T-helper 22 cell (primary cell): ENCODE measurements around the gene CACNG4.

Experiments
- DNase-seq: peaks from one replicate; pipeline ENCODE4 v3.0.0-alpha.2; 2020; ENCODE audit warnings: low read depth

Gene CACNG4

GRCh38 chr17:66985338-66986237, 21.1 kb downstream of the CACNG4 start:
- DNase-seq = no peak

DNA sequence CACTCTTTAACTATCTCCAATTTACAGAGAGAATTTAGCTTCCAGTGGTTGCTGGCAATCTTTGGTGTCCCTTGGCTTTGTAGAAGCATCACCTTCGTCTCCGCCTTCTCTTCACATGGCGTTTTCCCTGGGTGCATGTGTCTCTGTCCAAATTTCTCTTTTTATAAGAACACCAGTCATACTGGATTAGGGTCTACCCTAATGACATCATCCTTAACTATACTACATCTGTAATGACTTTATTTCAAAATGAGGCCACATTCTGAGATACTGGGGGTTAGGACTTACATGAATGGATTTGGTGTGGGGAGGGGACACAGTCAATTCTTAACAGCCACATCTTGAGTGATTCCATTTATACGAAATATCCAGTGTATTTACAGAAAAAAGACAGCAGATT, 22.2 kb downstream of the CACNG4 start:
- no peak for DNase-seq

- DNase-seq = no peak
Measured at GRCh38 chr17:66987059-66987616, 22.6 kb downstream of the CACNG4 start.

DNA sequence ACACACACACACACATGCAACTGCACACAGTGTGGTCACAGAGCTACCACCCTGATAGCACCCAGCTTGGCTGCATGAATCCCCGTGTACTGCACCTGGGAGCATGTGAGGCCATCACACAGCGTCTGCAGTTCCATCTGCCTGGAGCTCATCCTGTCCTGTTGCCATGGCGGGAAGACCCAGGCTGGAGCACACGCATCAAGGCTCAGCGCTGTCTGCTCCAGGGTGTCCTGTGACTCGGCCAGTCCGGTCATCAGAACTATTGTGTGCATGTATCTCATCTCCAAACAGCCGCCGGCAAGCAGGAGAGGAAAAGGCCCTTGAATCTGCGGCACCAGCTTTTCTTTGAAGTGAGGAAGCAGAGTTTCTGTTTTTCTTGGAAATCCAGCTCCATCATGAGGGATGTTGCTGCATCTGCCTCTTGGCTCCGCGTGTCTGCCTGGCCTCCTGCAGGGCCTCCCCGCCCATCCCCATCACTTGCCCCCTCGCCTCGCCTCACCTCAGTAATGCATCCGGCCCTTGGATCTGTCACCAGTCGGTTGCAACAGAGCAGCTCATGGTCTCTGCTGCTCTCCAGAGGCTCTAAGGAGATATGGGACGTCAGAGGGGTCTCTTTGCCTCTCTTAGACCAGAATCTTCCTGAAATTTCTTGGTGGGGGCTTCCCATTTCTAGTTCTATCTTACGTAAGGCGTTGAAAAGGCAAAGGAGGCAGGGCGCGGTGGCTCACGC, 23.7 kb downstream of the CACNG4 start:
- no peak for DNase-seq

GRCh38 chr17:66989076-66989475, 24.6 kb downstream of the CACNG4 start:
- DNase-seq = no peak

DNA sequence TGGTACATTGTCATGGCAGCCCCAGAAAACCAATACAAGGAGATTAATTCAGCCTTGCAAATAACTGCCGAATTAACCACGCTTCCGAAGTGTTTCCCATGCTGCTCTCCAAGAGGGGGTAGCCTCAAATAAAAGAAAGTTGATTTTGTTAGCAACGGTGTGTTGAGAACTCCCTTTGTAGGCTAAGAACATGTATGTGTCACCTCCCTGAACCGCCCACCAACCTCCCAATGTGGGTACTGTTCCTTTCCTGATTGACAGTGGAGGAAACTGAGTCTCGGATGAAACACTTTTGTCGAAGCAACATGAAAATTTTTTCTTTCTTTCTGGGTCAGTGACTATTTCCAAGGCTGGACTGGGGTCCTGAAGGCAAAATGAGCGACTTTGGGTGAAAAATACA, 25.1 kb downstream of the CACNG4 start:
- DNase-seq = no peak

DNA sequence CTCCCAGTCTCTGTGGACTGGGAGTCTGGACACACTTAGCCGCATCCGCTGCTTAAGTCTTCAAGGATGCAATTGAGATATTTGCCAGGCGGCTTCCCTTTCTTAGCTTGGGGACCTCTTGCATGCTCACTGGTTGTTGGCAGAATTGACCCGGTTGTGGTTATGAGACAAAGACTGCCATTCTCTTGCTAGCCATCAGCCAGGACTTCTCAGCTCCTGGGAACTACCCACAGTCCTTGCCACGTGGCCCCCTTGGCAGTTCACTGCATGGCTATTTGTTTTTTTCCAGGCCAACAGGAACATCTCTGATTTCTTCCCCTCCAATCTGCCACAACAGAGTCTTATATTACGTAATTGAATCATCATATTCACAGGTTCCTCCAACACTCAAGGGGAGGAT, 25.5 kb downstream of the CACNG4 start:
- no peak for DNase-seq

DNA sequence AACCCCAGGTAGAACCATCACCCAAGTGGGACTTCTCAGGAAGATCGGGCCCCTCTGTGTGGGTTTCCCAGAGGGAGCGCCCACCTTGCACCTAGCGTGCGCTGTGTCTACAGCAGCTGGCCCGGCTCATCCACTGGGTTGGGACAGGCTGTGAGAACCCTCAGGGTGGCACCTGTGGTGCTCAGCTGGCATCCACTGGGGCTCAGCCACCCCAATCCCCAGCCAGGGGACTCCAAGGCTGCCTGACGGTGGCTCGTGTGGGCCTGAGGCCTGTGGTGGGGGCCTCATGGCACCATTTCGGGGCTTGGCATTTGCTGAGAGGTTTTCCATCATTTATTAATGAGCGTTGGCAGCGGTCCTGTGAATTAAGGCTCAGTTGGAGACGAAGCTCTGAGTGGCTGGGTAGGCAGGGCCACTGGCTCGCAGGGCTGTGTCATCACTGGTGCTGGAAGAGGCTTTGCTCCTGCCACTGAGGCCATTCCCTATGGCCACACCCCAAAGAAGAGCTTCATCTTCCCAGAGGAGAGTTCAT, 28.5 kb downstream of the CACNG4 start:
- DNase-seq = no peak

- DNase-seq = no peak
Measured at GRCh38 chr17:66994361-66994760, 29.9 kb downstream of the CACNG4 start.

GRCh38 chr17:66994930-66995535, 30.5 kb downstream of the CACNG4 start:
- DNase-seq = no peak

GRCh38 chr17:66995944-66996343, 31.4 kb downstream of the CACNG4 start:
- no peak for DNase-seq

DNA sequence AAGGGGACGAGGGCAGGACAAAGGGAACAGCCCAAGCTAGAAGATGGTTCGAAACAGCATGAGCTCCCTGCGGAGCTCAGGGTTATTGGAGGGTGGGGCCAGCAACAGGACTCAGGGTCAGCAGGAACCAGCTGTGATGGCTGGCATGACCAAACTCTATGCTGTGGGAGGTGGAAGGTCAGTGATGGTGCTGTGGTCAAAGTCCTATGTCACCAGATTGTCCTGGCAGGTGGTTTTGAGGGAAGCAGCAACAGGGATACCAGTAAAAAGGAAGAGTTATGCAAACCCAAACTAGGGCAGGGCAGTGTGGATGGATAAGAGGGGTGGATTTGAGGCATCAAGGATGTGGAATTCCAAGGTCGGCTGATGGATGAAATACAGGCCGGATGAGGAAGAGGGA, 32.4 kb downstream of the CACNG4 start:
- no peak for DNase-seq

- DNase-seq = no peak
Measured at GRCh38 chr17:67003231-67003630, 38.7 kb downstream of the CACNG4 start.

DNA sequence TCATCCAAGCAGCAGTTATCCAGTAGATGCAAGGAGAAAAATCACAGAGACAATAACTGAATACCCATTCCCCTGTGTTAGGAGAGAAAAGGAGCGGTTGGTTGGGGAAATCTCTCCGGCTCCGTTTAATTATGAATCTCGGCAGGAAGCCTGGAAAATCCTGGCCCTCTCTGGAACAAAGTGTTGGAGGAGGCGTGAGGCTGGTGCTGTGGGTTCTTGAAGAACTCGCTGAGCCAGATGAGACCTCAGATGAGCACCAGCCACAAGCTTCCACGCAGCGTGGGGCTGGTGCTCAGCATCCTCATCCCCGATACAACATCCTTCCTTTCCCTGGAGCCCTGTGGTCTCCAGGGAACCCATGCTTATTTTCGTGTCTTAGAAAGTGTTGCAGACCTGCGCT, 39.7 kb downstream of the CACNG4 start:
- no peak for DNase-seq

GRCh38 chr17:67007266-67007665, 42.8 kb downstream of the CACNG4 start:
- no peak for DNase-seq

DNA sequence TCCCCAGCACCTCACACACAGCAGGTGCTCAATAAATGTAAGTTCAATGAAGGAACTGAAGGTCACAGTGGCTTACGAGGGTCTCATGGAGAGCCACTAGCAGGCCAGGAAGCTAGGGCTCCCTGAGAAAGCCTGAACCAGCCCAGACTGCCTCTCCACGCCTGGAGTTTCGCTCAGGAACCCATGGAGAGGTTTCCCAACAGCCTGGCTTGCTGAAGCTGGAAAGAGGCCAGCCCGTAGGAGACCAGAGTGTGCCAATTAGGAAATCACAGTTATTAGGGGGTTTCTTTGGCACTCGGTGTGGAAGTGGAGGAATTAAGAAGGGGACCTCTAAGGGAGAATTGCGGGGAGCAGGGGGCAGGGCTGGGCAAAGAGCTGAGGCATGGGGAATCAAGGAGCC, 43.6 kb downstream of the CACNG4 start:
- no peak for DNase-seq

GRCh38 chr17:67011527-67012175, 47.1 kb downstream of the CACNG4 start:
- DNase-seq = no peak

DNA sequence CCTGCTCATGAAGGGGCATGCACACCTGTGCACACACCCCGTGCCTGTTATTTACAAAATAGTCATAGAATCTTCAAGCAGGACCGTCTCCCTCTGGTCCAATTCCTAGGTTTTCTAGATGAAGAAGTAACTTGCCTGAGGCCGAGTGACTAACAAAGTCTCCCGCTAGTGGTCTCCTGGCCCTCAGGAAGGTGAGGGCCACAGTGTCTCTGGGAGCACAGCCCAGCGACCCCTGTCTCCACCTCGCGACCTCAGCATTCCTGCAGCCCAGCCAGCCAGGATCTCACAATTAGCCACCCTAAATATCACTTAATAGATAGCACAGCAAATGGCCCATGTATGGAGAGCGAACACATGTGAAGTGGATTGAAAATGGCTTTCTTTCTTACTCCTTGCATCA, 49.4 kb downstream of the CACNG4 start:
- no peak for DNase-seq

GRCh38 chr17:67015001-67015400, 50.5 kb downstream of the CACNG4 start:
- DNase-seq = no peak

GRCh38 chr17:67016039-67016762, 51.7 kb downstream of the CACNG4 start:
- no peak for DNase-seq

DNA sequence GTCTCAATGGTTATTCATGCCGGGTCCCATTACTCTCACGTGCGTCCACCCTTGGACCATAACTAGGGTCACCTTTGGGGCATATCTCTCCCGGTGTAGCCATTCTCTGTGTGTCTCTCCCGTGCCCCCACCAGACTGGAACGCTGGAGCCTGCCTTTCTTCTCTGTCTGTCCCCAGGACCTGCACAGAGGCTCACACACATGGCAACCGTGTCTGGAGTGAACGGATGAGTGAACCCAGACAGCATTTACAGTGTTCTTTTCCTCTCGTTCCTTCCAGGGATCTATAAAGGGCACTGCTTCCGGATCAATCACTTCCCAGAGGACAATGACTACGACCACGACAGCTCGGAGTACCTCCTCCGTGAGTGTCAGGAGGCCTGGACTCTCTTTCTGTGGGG, 53.4 kb downstream of the CACNG4 start:
- DNase-seq = no peak
